SJCRH30 (cell line): ENCODE results near the gene GABRB3. TPM values are rescaled to one million over a fixed set of nuclear protein-coding genes. Genes with fewer than 3 reads are reported as not detected.

Experiments used
- DNase-seq, 2 experiments: peaks; one replicate each; pipeline ENCODE4 v3.0.0-alpha.2; 2015 to 2020
- H3K27ac ChIP-seq: fragments of 250-450 bp; sonication (Bioruptor Pico); 2 replicates; pipeline ENCODE4 v1.5.1; 2020; ENCODE audit warnings: mild to moderate bottlenecking, moderate library complexity
- H3K27me3 ChIP-seq: fragments of 250-450 bp; sonication (Bioruptor Pico); 2 replicates; pipeline ENCODE4 v1.5.1; 2020; ENCODE audit warnings: mild to moderate bottlenecking, moderate library complexity
- H3K36me3 ChIP-seq: fragments of 250-450 bp; sonication (Bioruptor Pico); 2 replicates; pipeline ENCODE4 v1.5.1; 2020; ENCODE audit warnings: mild to moderate bottlenecking, moderate library complexity
- H3K4me1 ChIP-seq: fragments of 250-450 bp; sonication (Bioruptor Pico); 2 replicates; pipeline ENCODE4 v1.5.1; 2020; ENCODE audit warnings: mild to moderate bottlenecking, moderate library complexity
- H3K4me3 ChIP-seq: fragments of 250-450 bp; sonication (Bioruptor Pico); 2 replicates; pipeline ENCODE4 v1.5.1; 2020; ENCODE audit warnings: mild to moderate bottlenecking, moderate library complexity
- H3K9me3 ChIP-seq: fragments of 250-450 bp; sonication (Bioruptor Pico); replicated peaks from 2 replicates; pipeline ENCODE4 v1.5.1; 2020; ENCODE audit warnings: mild to moderate bottlenecking, moderate library complexity
- total RNA-seq: library from RNA; depleted of rRNA; stranded (reverse); fragments of >200 nt; shearing (Covaris generic); gene quantifications from 2 replicates; pipeline ENCODE4 v1.2.3, GENCODE V29; 2014

GABRB3 gene
- total RNA-seq, 1 experiment from 2014 or later: 6.1 TPM

GRCh38 chr15:26614734-26615133 lies 158.1 kb downstream of the GABRB3 start:
- H3K27me3 ChIP-seq: no peaks in the 10 kb centered on the region
- no peak overlapping the region for H3K4me3 ChIP-seq
- H3K36me3 ChIP-seq: no peaks in the 10 kb centered on the region
- DNase-seq: no peak
- H3K27ac ChIP-seq: no peak overlapping the region
- no peaks in the 10 kb centered on the region for H3K4me1 ChIP-seq
- H3K9me3 ChIP-seq: no peaks in the 10 kb centered on the region; the same call in 1 of the 2 replicates

GRCh38 chr15:26598704-26599103 lies 174.2 kb downstream of the GABRB3 start:
- H3K4me1 ChIP-seq: no peaks in the 10 kb centered on the region
- DNase-seq: no peak

GRCh38 chr15:26595611-26596010 lies 177.3 kb downstream of the GABRB3 start:
- DNase-seq: no peak
- no peaks in the 10 kb centered on the region for H3K36me3 ChIP-seq

More at GRCh38 chr15:26598704-26599103, 174.2 kb downstream of the GABRB3 start:
- Histone ChIP-seq H3K27ac (no peak overlapping the region), H3K36me3 (no peaks in the 10 kb centered on the region), H3K4me3 (no peak overlapping the region), H3K27me3 (no peaks in the 10 kb centered on the region), H3K9me3 (no peaks in the 10 kb centered on the region)

GRCh38 chr15:26590676-26591075 lies 182.2 kb downstream of the GABRB3 start:
- no peak for DNase-seq
- Histone ChIP-seq H3K36me3 (no peaks in the 10 kb centered on the region), H3K27me3 (peaks cover 4% of the 10 kb centered on the region; the same call in 1 of the 2 replicates), H3K9me3 (no peaks in the 10 kb centered on the region), H3K27ac (no peak overlapping the region), H3K4me3 (no peak overlapping the region), H3K4me1 (no peaks in the 10 kb centered on the region)

More at GRCh38 chr15:26595611-26596010, 177.3 kb downstream of the GABRB3 start:
- no peak overlapping the region for H3K27ac ChIP-seq
- no peak overlapping the region for H3K4me3 ChIP-seq
- H3K9me3 ChIP-seq: no peaks in the 10 kb centered on the region
- peaks cover 4% of the 10 kb centered on the region; the same call in 1 of the 2 replicates for H3K27me3 ChIP-seq
- H3K4me1 ChIP-seq: no peaks in the 10 kb centered on the region

- Histone ChIP-seq H3K36me3 (no peaks in the 10 kb centered on the region), H3K27ac (no peak overlapping the region), H3K27me3 (no peaks in the 10 kb centered on the region), H3K4me3 (no peak overlapping the region), H3K4me1 (no peaks in the 10 kb centered on the region), H3K9me3 (no peaks in the 10 kb centered on the region)
- DNase-seq: no peak
These were observed 190.0 kb downstream of the GABRB3 start for GRCh38 chr15:26582840-26583239.

- no peak for DNase-seq
- H3K9me3 ChIP-seq: no peaks in the 10 kb centered on the region
- no peaks in the 10 kb centered on the region for H3K27me3 ChIP-seq
- H3K4me1 ChIP-seq: no peaks in the 10 kb centered on the region
- no peak overlapping the region for H3K27ac ChIP-seq
- H3K4me3 ChIP-seq: no peak overlapping the region
- H3K36me3 ChIP-seq: no peaks in the 10 kb centered on the region
These were observed 191.9 kb downstream of the GABRB3 start for GRCh38 chr15:26580943-26581342.

GRCh38 chr15:26572602-26573350 lies 200.1 kb downstream of the GABRB3 start:
- no peak overlapping the region for H3K4me3 ChIP-seq
- no peak for DNase-seq
- no peaks in the 10 kb centered on the region for H3K36me3 ChIP-seq
- no peaks in the 10 kb centered on the region for H3K4me1 ChIP-seq
- no peaks in the 10 kb centered on the region for H3K9me3 ChIP-seq
- H3K27ac ChIP-seq: no peak overlapping the region
- H3K27me3 ChIP-seq: no peaks in the 10 kb centered on the region

GRCh38 chr15:26571346-26571745 lies 201.5 kb downstream of the GABRB3 start:
- Histone ChIP-seq H3K27me3 (no peaks in the 10 kb centered on the region), H3K36me3 (no peaks in the 10 kb centered on the region), H3K4me3 (no peak overlapping the region), H3K27ac (no peak overlapping the region), H3K9me3 (no peaks in the 10 kb centered on the region), H3K4me1 (no peaks in the 10 kb centered on the region)
- no peak for DNase-seq

GRCh38 chr15:26565542-26565941 lies 207.3 kb downstream of the GABRB3 start:
- no peaks in the 10 kb centered on the region for H3K27me3 ChIP-seq
- no peaks in the 10 kb centered on the region for H3K36me3 ChIP-seq
- no peaks in the 10 kb centered on the region for H3K4me1 ChIP-seq
- no peak for DNase-seq
- no peaks in the 10 kb centered on the region for H3K9me3 ChIP-seq
- no peak overlapping the region for H3K4me3 ChIP-seq
- H3K27ac ChIP-seq: no peak overlapping the region

GRCh38 chr15:26564361-26564760 lies 208.5 kb downstream of the GABRB3 start:
- DNase-seq: no peak
- H3K4me3 ChIP-seq: no peak overlapping the region
- H3K4me1 ChIP-seq: no peaks in the 10 kb centered on the region
- H3K36me3 ChIP-seq: no peaks in the 10 kb centered on the region
- H3K9me3 ChIP-seq: no peaks in the 10 kb centered on the region
- no peaks in the 10 kb centered on the region for H3K27me3 ChIP-seq
- H3K27ac ChIP-seq: no peak overlapping the region

GRCh38 chr15:26562336-26562735 lies 210.5 kb downstream of the GABRB3 start:
- Histone ChIP-seq H3K4me1 (no peaks in the 10 kb centered on the region), H3K27ac (no peak overlapping the region), H3K9me3 (no peaks in the 10 kb centered on the region), H3K4me3 (no peak overlapping the region), H3K27me3 (no peaks in the 10 kb centered on the region), H3K36me3 (no peaks in the 10 kb centered on the region)
- peak; percentile 4 to 19 for DNase-seq

GRCh38 chr15:26561896-26562295 lies 211.0 kb downstream of the GABRB3 start:
- Histone ChIP-seq H3K27ac (no peak overlapping the region), H3K4me1 (no peaks in the 10 kb centered on the region), H3K27me3 (no peaks in the 10 kb centered on the region), H3K4me3 (no peak overlapping the region), H3K9me3 (no peaks in the 10 kb centered on the region), H3K36me3 (no peaks in the 10 kb centered on the region)
- peak in 1 of 2 experiments; percentile 20 for DNase-seq

GRCh38 chr15:26561130-26561529 lies 211.7 kb downstream of the GABRB3 start:
- Histone ChIP-seq H3K27ac (no peak overlapping the region), H3K4me3 (no peak overlapping the region), H3K36me3 (no peaks in the 10 kb centered on the region), H3K4me1 (no peaks in the 10 kb centered on the region), H3K27me3 (no peaks in the 10 kb centered on the region), H3K9me3 (no peaks in the 10 kb centered on the region)
- DNase-seq: no peak

- Histone ChIP-seq H3K27ac (no peak overlapping the region), H3K4me3 (no peak overlapping the region), H3K27me3 (no peaks in the 10 kb centered on the region), H3K36me3 (no peaks in the 10 kb centered on the region), H3K9me3 (no peaks in the 10 kb centered on the region), H3K4me1 (no peaks in the 10 kb centered on the region)
- no peak for DNase-seq
These were observed 217.0 kb downstream of the GABRB3 start for GRCh38 chr15:26555898-26556297.

- DNase-seq: no peak
- H3K4me1 ChIP-seq: no peaks in the 10 kb centered on the region
These were observed 221.4 kb downstream of the GABRB3 start for GRCh38 chr15:26551473-26551872.

GRCh38 chr15:26550880-26551279 lies 222.0 kb downstream of the GABRB3 start:
- Histone ChIP-seq H3K4me1 (no peaks in the 10 kb centered on the region), H3K36me3 (no peaks in the 10 kb centered on the region), H3K4me3 (no peak overlapping the region), H3K27me3 (no peaks in the 10 kb centered on the region; the same call in 1 of the 2 replicates), H3K9me3 (no peaks in the 10 kb centered on the region), H3K27ac (no peak overlapping the region)
- DNase-seq: no peak

More at GRCh38 chr15:26551473-26551872, 221.4 kb downstream of the GABRB3 start:
- H3K27ac ChIP-seq: no peak overlapping the region
- H3K36me3 ChIP-seq: no peaks in the 10 kb centered on the region
- H3K27me3 ChIP-seq: no peaks in the 10 kb centered on the region; the same call in 1 of the 2 replicates
- H3K9me3 ChIP-seq: no peaks in the 10 kb centered on the region
- no peak overlapping the region for H3K4me3 ChIP-seq
